HG03354 (cell line): Measurements from ENCODE around the gene CARD16.
"Not testable (repeated sequence)": the region's sequence is repeated elsewhere in the genome, so short reads cannot be mapped to it uniquely, and the experiment has no call there.

ENCODE experiments used
- ATAC-seq: cut with Tn5 transposase; IDR thresholded peaks from one replicate; pipeline ENCODE4 v1.9.1; 2021; ENCODE audit warnings: mild to moderate bottlenecking; ENCODE audit not compliant: unreplicated experiment, poor library complexity, severe bottlenecking

The CARD16 gene

GRCh38 chr11:105044557-105045524, at the start of gene CARD16:
TSS of gene CARD16 (minus strand) at chr11:105045335. CDS start at chr11:105045297, 38 bp downstream.
- ATAC-seq: peak; percentile 99

DNA sequence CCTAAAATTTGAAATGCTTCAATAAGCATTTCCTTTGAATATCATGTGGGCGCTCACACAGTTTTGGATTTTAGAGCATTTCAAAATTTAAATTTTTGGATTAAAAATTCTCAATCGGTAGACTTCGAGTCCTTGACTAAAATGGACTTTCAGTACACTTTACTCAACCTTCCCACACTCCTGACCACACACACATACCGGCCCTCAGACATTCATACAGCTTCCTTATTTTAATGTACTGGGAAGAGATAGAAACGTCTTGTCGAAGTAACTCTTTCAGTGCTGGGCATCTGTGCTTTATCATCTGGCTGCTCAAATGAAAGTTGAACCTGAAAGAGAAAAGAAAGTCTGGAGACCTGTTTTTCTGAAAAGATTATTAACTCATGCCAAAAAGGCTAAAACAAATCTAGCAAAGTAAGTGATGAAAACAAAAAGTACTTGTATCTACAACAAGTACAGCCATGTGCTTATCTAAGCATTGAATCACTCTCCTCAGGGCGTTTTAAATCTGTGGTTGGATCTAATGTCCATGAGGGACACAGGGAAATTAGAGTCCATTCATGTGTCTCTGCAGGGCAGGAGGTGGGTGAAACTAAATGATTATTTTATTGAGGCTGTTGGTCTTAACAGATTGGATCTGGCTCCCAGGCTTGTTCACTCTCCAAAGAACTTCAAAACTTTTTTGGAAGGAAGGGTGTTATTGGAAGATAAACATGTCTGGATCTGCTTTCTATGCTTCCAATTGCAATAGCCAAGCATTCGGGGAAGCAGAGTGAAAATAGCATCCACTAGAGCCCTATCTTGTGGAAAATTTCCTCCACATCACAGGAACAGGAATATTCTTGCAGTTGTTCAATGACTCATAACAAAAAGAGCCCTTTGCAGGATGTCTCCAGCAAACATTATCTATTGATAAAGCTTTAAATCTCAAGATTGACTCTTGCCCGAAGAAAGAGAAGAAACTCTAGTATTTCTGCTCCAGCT, 47.4 kb upstream of the CARD16 start:
- no peak for ATAC-seq

DNA sequence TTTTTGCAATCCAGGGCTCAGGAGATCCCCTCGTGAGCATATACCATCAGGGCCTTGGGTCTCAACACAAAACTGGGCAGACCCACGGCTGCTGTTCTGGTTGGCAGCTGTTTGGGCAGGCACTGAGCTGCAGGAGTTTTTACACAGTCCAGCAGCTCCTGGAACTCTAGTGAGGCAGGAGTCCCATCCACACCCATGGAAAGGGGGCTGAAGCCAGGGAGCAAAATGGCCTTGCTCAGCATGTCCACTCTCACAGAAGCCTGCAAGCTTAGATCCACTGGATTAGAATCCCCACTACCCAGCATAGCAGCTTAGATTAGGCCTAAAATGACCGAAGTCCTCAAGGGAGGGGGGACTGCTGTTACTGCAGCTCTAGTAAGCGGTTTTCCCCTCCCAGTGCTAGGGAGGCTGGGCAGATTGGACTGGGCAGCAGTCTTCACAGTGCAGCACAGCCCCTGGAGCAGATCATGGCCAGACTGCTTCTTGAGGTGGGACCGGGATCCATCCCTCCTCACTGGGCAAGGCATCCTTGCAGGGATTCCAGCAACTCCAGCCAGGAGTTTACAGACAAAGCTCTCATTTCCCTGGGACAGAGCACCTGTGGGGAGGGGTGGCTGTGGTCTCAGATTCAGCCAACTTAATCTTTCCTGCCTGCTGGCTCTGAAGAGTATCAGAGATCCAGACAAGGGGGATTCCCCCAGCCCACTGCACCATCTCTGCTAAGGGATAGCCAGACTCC, 36.4 kb upstream of the CARD16 start:
- no peak for ATAC-seq

DNA sequence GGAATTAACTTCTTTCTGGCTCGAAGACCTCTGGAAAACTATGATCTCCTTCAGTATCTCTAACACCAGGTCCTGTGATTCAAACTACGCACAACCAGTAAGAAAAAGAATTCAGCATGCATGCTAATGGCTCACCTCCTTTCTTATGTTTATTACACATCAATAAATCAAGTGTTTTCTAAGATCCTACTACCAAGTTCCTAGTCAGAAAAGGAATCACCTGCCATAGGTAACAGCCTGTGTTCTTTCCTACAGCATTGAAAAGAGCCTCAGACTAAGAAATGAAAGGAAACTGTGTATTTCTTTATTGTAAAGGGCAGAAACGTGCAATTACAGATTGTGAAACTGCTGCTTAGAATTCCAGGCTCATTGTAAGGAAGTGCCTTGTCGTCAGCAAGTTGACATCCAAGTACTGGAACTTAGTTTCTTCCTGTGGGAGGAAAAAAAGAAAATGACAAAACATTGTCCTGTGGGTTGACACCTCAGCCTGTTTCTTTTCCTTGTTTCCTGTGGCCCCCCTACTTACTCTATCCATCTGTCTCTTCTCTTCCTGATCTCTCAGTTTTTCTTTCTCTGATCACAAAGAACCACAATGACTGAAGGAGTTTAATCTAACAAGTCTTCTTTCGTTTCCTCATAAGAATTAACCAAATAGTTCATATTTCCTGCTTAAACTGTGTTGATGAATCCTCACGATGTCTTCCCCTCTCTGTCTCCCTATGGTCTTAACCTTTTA, 35.2 kb upstream of the CARD16 start:
- ATAC-seq: not testable (repeated sequence)

DNA sequence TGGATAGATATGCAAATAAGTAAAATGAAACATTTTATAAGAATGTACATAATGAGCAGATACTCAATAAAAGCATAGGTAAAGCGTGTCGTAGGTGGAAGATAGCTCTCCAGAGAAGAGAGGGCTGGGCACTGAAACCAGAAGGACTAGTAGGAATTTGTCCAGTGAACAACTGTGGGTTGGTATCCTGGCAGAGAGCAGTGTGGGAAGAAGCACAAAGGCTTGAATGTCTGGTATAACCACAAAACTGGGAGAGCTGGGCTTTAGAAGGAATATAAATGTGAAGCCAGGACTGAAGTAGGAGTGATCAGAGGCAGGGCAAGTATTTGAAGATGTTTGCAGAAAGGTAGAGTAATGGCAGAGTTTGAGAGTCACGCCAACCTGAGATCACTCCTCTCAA, 33.1 kb upstream of the CARD16 start:
- ATAC-seq: no peak

GRCh38 chr11:105077141-105077790, 32.1 kb upstream of the CARD16 start:
- not testable (repeated sequence) for ATAC-seq

DNA sequence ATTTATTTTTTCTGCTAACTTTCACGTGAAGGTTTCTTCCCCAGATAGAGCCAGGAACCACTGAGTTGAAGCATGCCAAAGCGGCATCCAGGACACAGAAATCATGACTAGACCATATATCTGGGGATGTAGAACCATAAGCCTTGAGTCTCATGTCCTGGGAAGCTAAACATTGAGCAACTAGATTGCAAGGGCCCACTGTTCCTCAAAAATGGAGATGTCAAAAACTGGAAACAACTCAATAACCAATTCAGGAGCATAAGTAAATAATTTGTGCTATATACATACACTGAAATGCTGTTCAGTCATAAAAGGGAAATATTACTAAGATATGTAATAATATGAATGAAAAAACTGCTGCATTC, 29.0 kb upstream of the CARD16 start:
- no peak for ATAC-seq

DNA sequence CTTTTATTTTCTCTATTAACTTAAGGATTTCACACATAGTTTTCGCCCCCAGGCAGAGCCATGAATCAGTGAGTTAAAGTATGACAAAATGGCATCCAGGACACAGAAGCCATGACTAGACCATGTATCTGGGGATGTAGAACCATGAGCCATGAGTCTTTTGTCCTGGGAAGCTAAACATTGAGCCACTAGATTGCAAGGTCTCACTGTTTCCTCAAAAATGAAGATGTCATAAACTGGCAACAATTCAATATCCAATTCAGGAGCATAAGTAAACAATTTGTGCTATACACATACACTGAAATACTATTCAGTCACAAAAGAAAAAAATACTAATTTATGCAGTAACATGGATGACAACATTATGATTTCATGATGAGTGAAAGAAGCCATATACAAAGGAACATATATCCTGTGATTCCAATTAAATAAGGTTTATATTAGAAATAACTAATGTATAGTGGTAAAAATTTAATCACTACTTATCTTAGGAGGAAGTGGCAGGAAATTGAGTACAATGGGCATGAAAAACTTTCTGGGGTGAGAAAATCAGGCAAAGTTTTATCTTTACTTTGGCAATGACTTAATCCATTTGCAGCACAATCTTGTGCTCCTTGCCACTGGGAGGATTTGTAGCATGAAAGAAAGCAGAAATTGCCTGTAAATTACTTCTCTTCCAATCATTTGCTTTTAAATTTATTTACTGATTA, 28.5 kb upstream of the CARD16 start:
- ATAC-seq: no peak

DNA sequence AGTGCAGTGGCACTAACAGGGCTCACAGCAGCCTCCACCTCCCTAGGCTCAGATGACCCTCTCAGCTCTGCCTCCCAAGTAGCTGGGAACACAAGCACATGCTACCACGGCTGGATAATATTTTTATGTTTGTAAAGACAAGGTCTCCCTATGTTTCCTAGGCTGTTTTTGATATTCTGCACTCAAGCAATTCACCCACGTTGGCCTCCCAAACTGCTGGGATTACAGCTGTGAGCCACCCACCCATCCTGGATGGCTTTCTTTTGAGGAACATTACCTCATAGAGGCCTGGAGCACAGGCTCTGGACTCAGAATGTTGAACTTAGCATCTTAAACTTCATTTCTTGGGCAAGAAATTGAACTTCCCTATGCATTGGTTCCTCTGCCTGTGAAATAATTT, 26.9 kb upstream of the CARD16 start:
- ATAC-seq: not testable (repeated sequence)

GRCh38 chr11:105071089-105071732, 26.1 kb upstream of the CARD16 start:
- no peak for ATAC-seq

GRCh38 chr11:105070306-105070705, 25.2 kb upstream of the CARD16 start:
- no peak for ATAC-seq

GRCh38 chr11:105069749-105070148, 24.6 kb upstream of the CARD16 start:
- ATAC-seq: not testable (repeated sequence)

DNA sequence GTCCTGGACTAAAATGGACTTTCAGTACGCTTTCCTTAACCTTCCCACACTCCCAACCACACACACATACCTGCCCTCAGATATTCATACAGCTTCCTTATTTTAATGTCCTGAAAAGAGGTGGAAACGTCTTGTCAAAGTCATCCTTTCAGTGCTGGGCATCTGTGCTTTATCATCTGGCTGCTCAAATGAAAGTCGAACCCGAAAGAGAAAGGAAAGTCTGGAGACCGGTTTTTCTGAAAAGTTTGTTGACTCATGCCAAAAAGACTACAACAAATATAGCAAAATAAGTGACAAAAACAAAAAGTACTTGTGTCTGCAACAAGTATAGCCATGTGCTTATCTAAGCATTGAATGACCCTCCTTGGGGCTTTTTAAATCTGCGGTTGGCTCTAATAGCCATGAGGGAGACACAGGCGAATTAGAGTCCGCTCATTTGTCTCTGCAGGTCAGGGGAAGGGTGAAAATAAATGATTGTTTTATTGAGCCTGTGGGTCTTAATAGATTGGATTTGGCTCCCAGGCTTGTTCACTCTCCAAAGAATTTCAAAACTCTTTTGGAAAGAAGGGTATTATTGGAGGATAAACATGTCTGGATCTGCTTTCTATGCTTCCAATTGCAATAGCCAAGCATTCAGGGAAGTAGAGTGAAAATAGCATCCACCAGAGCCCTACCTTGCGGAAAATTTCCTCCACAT, 18.3 kb upstream of the CARD16 start:
- not testable (repeated sequence) for ATAC-seq

DNA sequence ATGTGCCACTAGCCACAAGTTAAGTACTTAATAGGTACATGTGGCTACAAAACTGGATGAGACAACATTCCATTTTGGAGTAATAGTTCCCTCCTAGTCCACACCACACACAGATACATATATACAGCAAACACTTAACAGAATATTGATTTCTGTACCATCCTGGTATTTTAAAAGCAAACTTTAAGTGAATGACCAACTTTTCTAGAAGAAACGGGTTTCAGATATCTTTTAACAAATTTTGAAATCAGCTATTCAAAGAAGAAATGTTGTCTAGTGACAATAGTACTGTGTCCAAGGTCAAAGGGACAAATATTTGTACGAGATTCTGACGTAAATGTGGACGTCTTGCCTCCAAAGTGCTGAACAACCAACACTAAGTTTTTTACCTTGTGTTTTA, 12.3 kb upstream of the CARD16 start:
- no peak for ATAC-seq

DNA sequence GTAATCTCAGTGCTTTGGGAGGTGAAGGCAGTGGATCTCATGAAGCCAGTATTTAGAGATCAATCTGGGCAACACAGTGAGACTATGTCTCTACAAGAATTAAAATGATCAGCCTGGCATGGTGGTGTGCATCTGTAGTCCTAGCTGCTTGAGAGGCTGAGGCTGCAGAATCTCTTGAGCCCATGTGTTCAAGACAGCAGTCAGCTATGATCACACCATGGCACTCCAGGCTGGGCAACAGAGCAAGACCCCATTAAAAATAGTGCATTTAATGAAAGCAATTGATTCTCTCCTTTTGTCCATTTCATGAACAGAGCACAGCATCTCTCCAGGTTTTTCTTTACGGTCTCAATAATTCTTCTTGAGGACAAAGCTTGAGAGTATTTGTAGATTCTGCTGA, 11.3 kb upstream of the CARD16 start:
- ATAC-seq: no peak

GRCh38 chr11:105054723-105055493, 9.8 kb upstream of the CARD16 start:
- no peak for ATAC-seq
